Kidney (tissue), 14 donors: ENCODE data around the gene ZBTB17. TPM values are rescaled to one million over a fixed set of nuclear protein-coding genes. Genes with fewer than 3 reads are reported as not detected.

Source experiments
- DNase-seq, 5 donors: peaks; one replicate each; pipeline ENCODE4 v3.0.0-alpha.2; 2013 to 2020
- FAIRE-seq: peaks from 2 replicates; lab custom pipeline; 2012; peaks lifted over from hg19 to GRCh38; lab: Jason Lieb, UNC
- H3K27ac ChIP-seq, 2 donors: one replicate each; pipeline ENCODE4 v1.7.0; 2013; ENCODE audit warnings: low read depth in 2 of 2, low read length in 2 of 2, inconsistent platforms in 1 of 2
- H3K27me3 ChIP-seq: one replicate; pipeline ENCODE4 v1.7.1; 2013; ENCODE audit warnings: low read length, inconsistent platforms; ENCODE audit not compliant: control insufficient read depth, insufficient read depth
- H3K36me3 ChIP-seq, 3 donors: one replicate each; pipeline versions ENCODE4 v1.7.0 to v1.7.1; 2013; ENCODE audit warnings: low read length in 3 of 3, control low read depth in 1 of 3, inconsistent platforms in 1 of 3; ENCODE audit not compliant: insufficient read depth in 3 of 3, control insufficient read depth in 2 of 3
- H3K4me1 ChIP-seq, 3 donors: one replicate each; pipeline versions ENCODE4 v1.7.0 to v1.7.1; 2013; ENCODE audit warnings: low read length in 3 of 3, inconsistent platforms in 1 of 3, low read depth in 1 of 3; ENCODE audit not compliant: control insufficient read depth in 2 of 3, insufficient read depth in 2 of 3
- H3K4me3 ChIP-seq, 3 donors: one replicate each; pipeline versions ENCODE4 v1.7.0 to v1.8.1; 2013; ENCODE audit warnings: low read length in 3 of 3, control low read depth in 1 of 3, inconsistent platforms in 1 of 3
- H3K9ac ChIP-seq, 3 donors: one replicate each; pipeline versions ENCODE4 v1.7.0 to v1.7.1; 2013; ENCODE audit warnings: low read length in 3 of 3, control low read depth in 1 of 3, inconsistent platforms in 1 of 3
- H3K9me3 ChIP-seq, 3 donors: one replicate each; pipeline versions ENCODE4 v1.7.0 to v1.7.1; 2013; ENCODE audit warnings: low read length in 3 of 3, control low read depth in 1 of 3, inconsistent platforms in 1 of 3; ENCODE audit not compliant: control insufficient read depth in 2 of 3, insufficient read depth in 1 of 3
- CTCF ChIP-seq: IDR thresholded peaks from 3 replicates; pipeline ENCODE4 v1.5.1; 2012; ENCODE audit warnings: mild to moderate bottlenecking, moderate library complexity, borderline replicate concordance; ENCODE audit not compliant: insufficient read depth; ENCODE audit errors: extremely low read depth
- intact Hi-C: fragments of 100-400 bp; cut with DNase I; formaldehyde crosslinking; loops from one replicate; pipeline ENCODE4 v1.11.1; 2022
- polyA plus RNA-seq: library from polyadenylated mRNA; stranded (reverse); fragments of 350-450 nt; fragmentation: Illumina TruSeq; extraction: RNeasy Lipid Tissue Mini Kit (QIAGEN cat#74804); gene quantifications from one replicate; pipeline ENCODE4 v1.2.3, GENCODE V29; 2014; ENCODE audit warnings: low read depth, low replicate concordance; ENCODE audit not compliant: insufficient read depth
- total RNA-seq: library from RNA; stranded (reverse); fragmentation: NEBNext Ultra II Directional; extraction: Animal tissue kit (Norgen Biotek cat#: 25700); gene quantifications from one replicate; pipeline ENCODE4 v1.2.1, GENCODE V29; 2021
- donor health status: control.
- donor health status: control.
- donor health status: control.
- donor health status: control.
- donor health status: control.
- donor health status: DM: yes; HTN: yes; CAD: no.
- donor health status: Normal renal cell carcinoma (clear cell type).

ZBTB17 gene
- total and polyA plus RNA-seq, 2 donors from 2014 or later, result 33.1 to 41.5 TPM

- H3K27me3 ChIP-seq, result no peaks in the 10 kb centered on the region
- H3K9ac ChIP-seq, result no peak overlapping the region
- H3K4me3 ChIP-seq, result no peak overlapping the region
- H3K27ac ChIP-seq, result peak overlapping the region in 1 of 2 donors; percentile 12
- intact Hi-C loops, result loop anchor here (10.0 kb wide), 1 partner anchor 45 kb away; no protein-coding TSS in a partner anchor
- FAIRE-seq (no peak), DNase-seq (no peak)
- no peak for TF ChIP-seq CTCF
- H3K9me3 ChIP-seq, result no peaks in the 10 kb centered on the region
- H3K4me1 ChIP-seq, result peaks cover 0 to 17% (median 14%) of the 10 kb centered on the region in 3 donors
- H3K36me3 ChIP-seq, result no peaks in the 10 kb centered on the region
Observed at GRCh38 chr1:16009678-16010077, 33.8 kb upstream of the ZBTB17 start.

GRCh38 chr1:16009030-16009460 is 33.1 kb upstream of the ZBTB17 start:
- no peaks in the 10 kb centered on the region for H3K27me3 ChIP-seq
- peaks cover 0 to 10% (median 9%) of the 10 kb centered on the region in 3 donors for H3K4me1 ChIP-seq
- no peak overlapping the region for H3K27ac ChIP-seq
- FAIRE-seq (no peak), DNase-seq (peak; percentile 88 to 92 (median 90))
- H3K36me3 ChIP-seq, result no peaks in the 10 kb centered on the region
- H3K9me3 ChIP-seq, result no peaks in the 10 kb centered on the region
- TF ChIP-seq CTCF, result peak; percentile 98
- H3K9ac ChIP-seq, result no peak overlapping the region
- no peak overlapping the region for H3K4me3 ChIP-seq
- intact Hi-C loops, result loop anchor here (10.0 kb wide), 1 partner anchor 46 kb away; no protein-coding TSS in a partner anchor

GRCh38 chr1:16007671-16008341 is 31.9 kb upstream of the ZBTB17 start:
- Histone ChIP-seq H3K27me3 (no peaks in the 10 kb centered on the region), H3K27ac (no peak overlapping the region), H3K4me3 (no peak overlapping the region), H3K9ac (no peak overlapping the region), H3K9me3 (no peaks in the 10 kb centered on the region), H3K36me3 (no peaks in the 10 kb centered on the region), H3K4me1 (peaks cover 0 to 7% (median 6%) of the 10 kb centered on the region in 3 donors)
- intact Hi-C loops, result loop anchor here (10.0 kb wide), 1 partner anchor 47 kb away; no protein-coding TSS in a partner anchor
- DNase-seq, result peak in 1 of 5 donors; percentile 4
- no peak for TF ChIP-seq CTCF
- no peak for FAIRE-seq
